Esophagus muscularis mucosa (tissue), 4 donors: Measurements from ENCODE around the gene C1QTNF4. TPM values are rescaled to one million over a fixed set of nuclear protein-coding genes. Genes with fewer than 3 reads are reported as not detected.
"Not testable (repeated sequence)": the region's sequence is repeated elsewhere in the genome, so short reads cannot be mapped to it uniquely, and the experiment has no call there.

Experiments
- DNase-seq: peaks from one replicate; pipeline ENCODE4 v3.0.0-alpha.2; 2017; ENCODE audit errors: extremely low spot score
- H3K27ac ChIP-seq, 4 donors: fragments of 200-600 bp; sonication (generic); replicated peaks in 1 of 4; 1 replicate in 3 of 4; 2 replicates in 1 of 4; pipeline ENCODE4 v1.5.1; 2016 to 2019; ENCODE audit warnings: mild to moderate bottlenecking in 1 of 4
- H3K27me3 ChIP-seq, 4 donors: fragments of 200-600 bp; sonication (generic); one replicate each; pipeline versions ENCODE4 v1.5.1 to v1.6.0; 2016 to 2019
- H3K36me3 ChIP-seq, 4 donors: fragments of 200-600 bp; sonication (generic); one replicate each; pipeline ENCODE4 v1.5.1; 2016 to 2019
- H3K4me1 ChIP-seq, 4 donors: fragments of 200-600 bp; sonication (generic); one replicate each; pipeline ENCODE4 v1.5.1; 2016 to 2019
- H3K4me3 ChIP-seq, 4 donors: fragments of 200-600 bp; sonication (generic); 1 replicate in 2 of 4; 2 replicates in 2 of 4; pipeline ENCODE4 v1.5.1; 2016 to 2019; ENCODE audit warnings: mild to moderate bottlenecking in 4 of 4, moderate library complexity in 1 of 4
- H3K9me3 ChIP-seq, 4 donors: fragments of 200-600 bp; sonication (generic); 1 replicate in 3 of 4; 2 replicates in 1 of 4; pipeline ENCODE4 v1.5.1; 2016 to 2019
- CTCF ChIP-seq, 3 experiments: fragments of 200-600 bp in 2 of 3; fragments of 450-650 bp in 1 of 3; sonication (generic) in 2 of 3; IDR thresholded peaks; one replicate each; pipeline ENCODE4 v1.5.1; 2017 to 2019; ENCODE audit warnings: antibody characterized with exemption in 3 of 3, mild to moderate bottlenecking in 2 of 3, moderate library complexity in 1 of 3
- EP300 ChIP-seq: sonication (generic); formaldehyde crosslinking; IDR thresholded peaks from one replicate; pipeline ENCODE4 v1.6.1; 2017; ENCODE audit warnings: antibody characterized with exemption
- POLR2A ChIP-seq: fragments of 450-650 bp; IDR thresholded peaks from one replicate; pipeline ENCODE4 v1.6.1; 2017; ENCODE audit warnings: antibody characterized with exemption, moderate library complexity, mild to moderate bottlenecking, low read depth
- POLR2AphosphoS5 ChIP-seq, 2 donors: sonication (generic); formaldehyde crosslinking; IDR thresholded peaks; one replicate each; pipeline ENCODE4 v1.6.1; 2017; ENCODE audit warnings: antibody characterized with exemption in 2 of 2
- WGBS: methylation state at CpG from one replicate; pipeline ENCODE4 v1.1.5; 2018; 5-methylcytosine and 5-hydroxymethylcytosine counted together
- intact Hi-C: fragments of 100-400 bp; cut with DNase I; formaldehyde crosslinking; loops from one replicate; pipeline ENCODE4 v1.15.1; 2023
- total RNA-seq, 4 donors: library from RNA; depleted of rRNA; stranded (reverse); fragments of >200 nt; gene quantifications; one replicate each; pipeline versions ENCODE4 v1.1.0 to v1.2.1, GENCODE V29; 2016

Gene C1QTNF4
- 1 to 10 TPM; 1.6 to 2.2 (median 1.7) TPM for total RNA-seq

GRCh38 chr11:47593934-47594855 lies at the start of gene C1QTNF4:
Gene C1QTNF4, minus strand, starts transcription at chr11:47594411. Its CDS starts 3,601 bp downstream, at chr11:47590810.
- WGBS: 3% methylated on average over 42 of the region's 48 CpGs
- Histone ChIP-seq H3K9me3 (no peaks in the 10 kb centered on the region), H3K27me3 (peaks cover 0 to 64% (median 34%) of the 10 kb centered on the region in 4 donors), H3K27ac (no peak within 1 kb of the TSS), H3K36me3 (no peaks in the 10 kb centered on the region), H3K4me1 (peaks cover 14 to 27% (median 19%) of the 10 kb centered on the region in 4 donors), H3K4me3 (peak within 1 kb of the TSS; percentile 31 to 52 (median 40))
- DNase-seq: no peak
- TF ChIP-seq EP300: no peak
- TF ChIP-seq POLR2AphosphoS5 (IDR thresholded peaks at IDR 0.05): no peak
- TF ChIP-seq POLR2A: no peak
- TF ChIP-seq CTCF (IDR thresholded peaks at IDR 0.05): no peak
- intact Hi-C loops: no loop called here

- DNase-seq: peak; percentile 99
- peak within 1 kb of the TSS; percentile 92 to 99 (median 95) for H3K27ac ChIP-seq
- H3K4me1 ChIP-seq: peaks cover 14 to 31% (median 28%) of the 10 kb centered on the region in 4 donors
- peak; percentile 39 to 47 (median 40) for TF ChIP-seq CTCF (IDR thresholded peaks at IDR 0.05)
- TF ChIP-seq POLR2AphosphoS5 (IDR thresholded peaks at IDR 0.05): peak; percentile 87 to 95
- TF ChIP-seq EP300: no peak
- TF ChIP-seq POLR2A: peak; percentile 47
- H3K9me3 ChIP-seq: no peaks in the 10 kb centered on the region
- no peaks in the 10 kb centered on the region for H3K27me3 ChIP-seq
- intact Hi-C loops: loop anchor here (5.0 kb wide), 2 partner anchors 75 to 210 kb away; partner anchors contain the start of gene AGBL2
- WGBS: under 1% methylated on average over 40 of the region's 78 CpGs
- H3K36me3 ChIP-seq: peaks cover 6 to 23% (median 16%) of the 10 kb centered on the region in 4 donors
- H3K4me3 ChIP-seq: peak within 1 kb of the TSS; percentile 72 to 92 (median 88)
These were observed 48.1 kb upstream of the C1QTNF4 start, which contains the start of gene MTCH2 for GRCh38 chr11:47642099-47642855. Gene MTCH2, minus strand, starts transcription at chr11:47642559. Its CDS starts 94 bp downstream, at chr11:47642465.

GRCh38 chr11:47641600-47642098 lies 47.4 kb upstream of the C1QTNF4 start:
- Histone ChIP-seq H3K4me1 (peaks cover 14 to 31% (median 28%) of the 10 kb centered on the region in 4 donors), H3K36me3 (peaks cover 7 to 30% (median 19%) of the 10 kb centered on the region in 4 donors), H3K27ac (peak overlapping the region; percentile 92 to 99 (median 95)), H3K27me3 (no peaks in the 10 kb centered on the region), H3K4me3 (peak overlapping the region; percentile 72 to 92 (median 88)), H3K9me3 (no peaks in the 10 kb centered on the region)
- no peak for TF ChIP-seq POLR2A
- no peak for DNase-seq
- WGBS: 7% methylated on average over 13 of the region's 14 CpGs
- intact Hi-C loops: loop anchor here (5.0 kb wide), 2 partner anchors 76 to 211 kb away; partner anchors contain the start of gene AGBL2

GRCh38 chr11:47640506-47640905 lies 46.3 kb upstream of the C1QTNF4 start:
- not testable (repeated sequence) for H3K9me3 ChIP-seq, H3K27me3 ChIP-seq, DNase-seq, H3K4me3 ChIP-seq
- H3K27ac ChIP-seq: peak overlapping the region in 1 of 4 donors; percentile 99
- H3K4me1 ChIP-seq: peaks cover 14 to 31% (median 28%) of the 10 kb centered on the region in 4 donors
- intact Hi-C loops: loop anchor here (5.0 kb wide), 2 partner anchors 77 to 212 kb away; partner anchors contain the start of gene AGBL2
- 82% methylated on average over 6 of the region's 6 CpGs for WGBS
- H3K36me3 ChIP-seq: peaks cover 15 to 41% (median 26%) of the 10 kb centered on the region in 4 donors

- DNase-seq, H3K9me3 ChIP-seq, intact Hi-C loops, H3K27ac ChIP-seq, H3K4me3 ChIP-seq, H3K27me3 ChIP-seq: not testable (repeated sequence)
- Histone ChIP-seq H3K4me1 (peaks cover 8 to 19% (median 17%) of the 10 kb centered on the region in 4 donors), H3K36me3 (peaks cover 41 to 82% (median 64%) of the 10 kb centered on the region in 4 donors)
- 96% methylated on average over 11 of the region's 11 CpGs for WGBS
These were observed 42.1 kb upstream of the C1QTNF4 start for GRCh38 chr11:47636331-47636730.
